T-helper 22 cell (primary cell): ENCODE measurements around the gene SGTA.

ENCODE experiments used
- DNase-seq: peaks from one replicate; pipeline ENCODE4 v3.0.0-alpha.2; 2020; ENCODE audit warnings: low read depth

Gene SGTA

DNA sequence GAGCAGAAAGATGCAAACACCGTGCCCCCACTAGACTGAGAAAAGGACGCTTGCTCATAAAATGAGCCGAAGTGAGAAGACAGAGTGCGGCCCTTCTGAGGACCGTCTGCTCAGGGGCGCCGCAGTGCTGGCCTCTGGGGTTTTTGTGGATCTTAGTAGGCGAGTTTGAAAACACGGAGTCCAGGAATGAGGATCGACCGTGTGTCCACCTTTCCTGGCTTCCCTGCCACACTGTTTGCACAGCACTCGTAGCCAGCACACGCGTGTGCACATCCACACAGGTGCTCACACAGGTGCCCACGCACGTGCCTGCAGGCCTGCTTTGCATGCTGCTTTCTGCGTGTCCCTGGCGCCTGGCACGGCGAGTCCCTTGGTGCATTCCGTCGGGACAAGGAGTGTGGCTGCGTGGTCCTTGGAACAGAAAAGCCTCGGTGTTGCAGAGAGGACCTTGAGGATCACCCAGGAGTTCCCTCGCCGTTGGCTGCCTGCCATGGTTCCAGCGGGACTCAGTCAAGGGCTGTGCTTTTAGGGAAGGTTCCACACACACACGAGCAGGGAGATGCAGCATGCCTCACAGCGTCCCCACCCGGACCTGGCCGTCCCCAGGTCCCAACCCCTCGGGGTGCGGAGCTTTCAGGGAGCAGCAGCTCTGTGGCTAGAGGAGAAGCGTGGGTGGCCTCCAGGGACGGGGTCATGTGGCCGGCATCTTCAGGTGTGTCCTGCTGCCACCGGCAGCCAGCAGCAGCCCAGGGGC is 26.5 kb upstream of the SGTA start:
- DNase-seq, result no peak

- DNase-seq, result no peak
Observed at GRCh38 chr19:2808129-2808941, 25.3 kb upstream of the SGTA start.

GRCh38 chr19:2807379-2808128 is 24.5 kb upstream of the SGTA start:
- DNase-seq, result no peak

GRCh38 chr19:2806736-2807378 is 23.8 kb upstream of the SGTA start:
- DNase-seq, result no peak

DNA sequence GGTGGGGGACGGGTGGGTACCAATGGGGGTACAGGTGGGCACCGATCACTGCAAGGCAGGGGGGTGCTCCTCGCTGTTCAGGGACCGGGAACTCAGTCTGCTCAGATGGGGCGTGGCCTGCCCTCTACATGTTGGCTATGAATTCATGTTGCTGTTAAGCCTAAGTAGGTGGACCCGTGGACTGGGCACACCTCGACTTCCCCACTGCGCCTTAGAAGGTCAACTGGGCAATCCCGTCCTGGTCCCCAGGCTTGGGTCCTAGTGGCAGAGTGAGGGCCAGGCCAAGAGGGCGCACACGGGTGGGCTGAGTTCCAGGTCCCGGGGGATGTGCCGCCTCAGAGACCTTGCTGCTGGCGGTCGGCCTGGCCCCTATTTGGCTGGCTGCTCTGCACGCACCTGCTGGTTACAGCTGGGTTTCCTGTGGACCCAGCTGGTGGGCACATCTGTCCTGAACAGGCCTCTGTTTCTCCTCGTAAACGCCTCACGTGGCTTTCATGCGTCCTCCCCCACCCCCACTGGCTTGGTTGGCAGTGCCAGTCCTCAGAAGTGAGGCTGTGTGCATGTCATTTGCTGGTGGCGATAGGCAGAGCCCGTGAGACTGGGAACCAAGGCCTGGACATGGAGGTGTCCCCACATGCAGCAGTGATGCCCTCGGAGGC is 23.0 kb upstream of the SGTA start:
- DNase-seq, result no peak

GRCh38 chr19:2805261-2805900 is 22.3 kb upstream of the SGTA start:
- no peak for DNase-seq

GRCh38 chr19:2804156-2805004 is 21.3 kb upstream of the SGTA start:
- no peak for DNase-seq

DNA sequence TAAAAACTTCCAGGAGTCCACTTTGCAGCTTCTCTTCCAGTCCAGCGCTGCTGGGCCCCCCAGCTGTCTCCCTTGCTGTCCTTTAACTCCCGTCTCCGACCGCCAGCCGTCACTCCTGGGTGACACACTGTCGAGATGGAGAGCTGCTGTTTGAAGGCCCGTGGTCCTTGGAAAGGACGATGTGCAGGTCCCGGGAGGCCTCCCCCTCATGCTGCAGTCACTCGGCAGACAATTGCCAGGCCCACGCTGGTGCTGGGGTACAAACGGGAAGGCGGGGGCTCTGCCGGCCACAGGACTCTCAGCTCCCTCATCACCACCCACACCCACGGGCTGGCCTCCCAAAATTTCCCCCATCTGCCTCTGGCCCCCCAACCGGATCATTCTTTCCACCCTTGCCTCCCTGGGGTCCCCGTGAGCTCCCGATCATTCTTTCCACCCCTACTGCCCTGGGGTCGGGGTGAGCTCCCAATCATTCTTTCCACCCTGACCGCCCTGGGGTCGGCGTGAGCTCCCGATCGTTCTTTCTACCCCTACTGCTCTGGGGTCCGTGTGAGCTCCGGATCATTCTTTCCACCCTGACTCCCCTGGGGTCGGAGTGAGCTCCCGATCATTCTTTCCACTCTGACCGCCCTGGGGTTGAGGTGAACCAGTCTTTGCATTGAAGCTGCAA is 20.5 kb upstream of the SGTA start:
- DNase-seq, result no peak

DNA sequence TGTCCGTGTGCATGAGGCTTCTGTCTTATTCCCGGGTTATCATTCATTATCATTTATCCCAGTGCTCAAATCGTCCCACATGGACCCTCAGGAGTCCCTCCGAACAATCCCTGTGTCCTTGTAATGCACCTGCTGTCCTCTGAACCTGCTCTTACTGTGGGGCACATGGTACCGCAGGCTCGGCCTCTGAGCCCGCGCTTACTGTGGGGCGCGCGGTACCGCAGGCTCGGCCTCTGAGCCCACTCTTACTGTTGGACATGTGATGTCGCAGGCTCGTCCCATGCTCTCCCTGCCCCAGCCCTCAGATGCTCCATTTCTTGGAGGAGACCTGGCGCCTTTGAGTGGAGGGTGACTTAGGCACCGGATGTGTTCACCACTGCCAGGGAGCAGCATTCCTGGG is 19.8 kb upstream of the SGTA start:
- DNase-seq, result no peak

GRCh38 chr19:2800506-2800905 is 17.4 kb upstream of the SGTA start:
- DNase-seq, result no peak

DNA sequence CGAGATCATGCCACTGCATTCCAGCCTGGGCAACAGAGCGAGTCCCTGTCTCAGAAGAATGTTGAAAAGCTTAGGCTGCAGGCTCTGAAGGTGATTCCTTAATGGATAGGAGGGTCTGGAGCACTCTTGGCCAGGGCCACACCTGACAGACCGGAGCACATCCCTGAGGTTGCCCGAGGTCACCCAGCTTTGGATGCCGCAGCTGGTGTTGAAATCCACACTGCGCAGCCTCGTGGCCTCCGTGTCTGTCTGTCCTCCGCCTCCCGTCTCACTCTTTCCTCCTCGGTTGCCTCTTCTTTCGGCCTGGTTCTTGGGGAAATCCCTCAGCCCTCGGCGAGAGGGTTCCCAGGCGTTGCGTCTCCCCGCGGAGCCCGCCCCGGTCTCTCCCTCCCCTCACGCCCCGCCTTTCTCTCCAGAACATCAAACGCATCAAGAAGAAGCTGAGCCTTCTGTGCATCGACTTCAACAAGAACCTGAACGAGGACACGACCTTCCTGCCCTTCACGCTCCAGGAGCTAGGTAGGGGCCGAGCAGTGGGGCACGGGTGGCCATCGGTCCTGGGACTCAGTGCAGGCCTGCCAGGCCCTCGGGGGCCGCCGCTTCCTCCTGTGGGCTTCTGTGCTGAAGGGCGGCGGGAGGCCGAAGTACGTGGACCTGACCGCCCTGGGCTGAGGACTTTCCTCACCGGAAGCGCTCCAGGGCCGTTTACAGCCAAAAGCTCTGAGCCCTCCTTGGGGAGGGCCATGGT is 16.4 kb upstream of the SGTA start:
- DNase-seq, result no peak

DNA sequence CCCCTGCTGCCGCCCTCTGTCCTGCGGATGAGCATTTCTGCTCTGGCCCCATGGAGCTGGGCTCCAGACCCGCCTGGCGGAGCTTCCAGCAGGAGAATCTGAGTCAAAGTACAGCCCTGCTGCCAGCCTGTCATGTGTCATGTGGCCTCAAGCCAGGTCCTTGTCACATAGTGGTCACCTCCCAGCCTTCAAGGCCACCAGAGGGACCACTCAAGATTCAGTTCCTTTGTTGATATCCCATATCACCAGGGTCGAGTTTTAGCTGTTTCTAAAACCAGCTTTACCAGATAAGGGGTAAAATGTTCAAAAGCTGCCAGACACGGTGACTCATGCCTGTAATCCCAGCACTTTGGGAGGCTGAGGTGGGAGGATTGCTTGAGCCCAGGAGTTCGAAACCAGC is 15.7 kb upstream of the SGTA start:
- no peak for DNase-seq

DNA sequence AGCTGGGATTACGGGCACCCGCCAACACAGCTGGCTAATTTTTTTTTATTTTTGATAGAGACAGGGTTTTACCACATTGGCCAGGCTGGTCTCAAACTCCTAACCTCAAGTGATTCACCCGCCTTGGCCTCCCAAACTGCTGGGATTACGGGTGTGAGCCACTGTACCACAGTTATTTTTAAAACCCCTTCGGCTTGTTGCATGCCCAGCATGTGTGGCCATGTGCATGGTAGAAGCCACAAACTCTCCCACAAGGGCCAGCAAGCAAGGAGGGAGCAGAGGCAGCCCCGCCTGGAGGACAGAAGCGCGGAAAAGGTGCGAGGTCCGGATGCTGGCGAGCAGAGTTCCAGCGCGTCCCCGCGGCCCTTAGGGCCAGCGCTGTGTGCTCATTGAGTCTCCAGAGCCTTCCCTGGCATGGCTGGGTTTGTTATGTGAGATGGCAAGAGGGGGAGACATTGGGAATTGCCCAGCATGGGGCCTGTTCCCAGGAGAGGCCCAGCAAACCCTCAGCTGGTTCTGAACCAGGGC is 15.1 kb upstream of the SGTA start:
- DNase-seq, result no peak

DNA sequence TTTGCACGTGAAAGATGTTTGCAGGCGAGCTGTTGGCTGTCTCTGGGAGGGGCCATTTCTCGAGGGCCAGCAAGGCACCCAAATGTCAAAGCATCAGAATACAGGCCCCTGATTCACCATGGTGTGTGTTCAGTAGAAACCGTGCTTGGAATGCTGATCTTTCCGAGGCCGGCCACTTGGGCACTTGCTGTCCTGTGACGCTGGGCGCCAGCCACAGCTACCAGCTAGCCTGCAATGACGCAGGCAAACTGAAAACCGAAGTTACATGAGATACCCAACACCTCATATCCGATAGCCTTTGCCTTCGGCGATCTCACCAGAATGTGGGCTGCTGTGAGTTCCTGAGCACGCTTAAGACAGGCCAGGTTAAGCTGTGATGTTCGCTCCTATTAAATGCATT is 14.2 kb upstream of the SGTA start:
- no peak for DNase-seq

DNA sequence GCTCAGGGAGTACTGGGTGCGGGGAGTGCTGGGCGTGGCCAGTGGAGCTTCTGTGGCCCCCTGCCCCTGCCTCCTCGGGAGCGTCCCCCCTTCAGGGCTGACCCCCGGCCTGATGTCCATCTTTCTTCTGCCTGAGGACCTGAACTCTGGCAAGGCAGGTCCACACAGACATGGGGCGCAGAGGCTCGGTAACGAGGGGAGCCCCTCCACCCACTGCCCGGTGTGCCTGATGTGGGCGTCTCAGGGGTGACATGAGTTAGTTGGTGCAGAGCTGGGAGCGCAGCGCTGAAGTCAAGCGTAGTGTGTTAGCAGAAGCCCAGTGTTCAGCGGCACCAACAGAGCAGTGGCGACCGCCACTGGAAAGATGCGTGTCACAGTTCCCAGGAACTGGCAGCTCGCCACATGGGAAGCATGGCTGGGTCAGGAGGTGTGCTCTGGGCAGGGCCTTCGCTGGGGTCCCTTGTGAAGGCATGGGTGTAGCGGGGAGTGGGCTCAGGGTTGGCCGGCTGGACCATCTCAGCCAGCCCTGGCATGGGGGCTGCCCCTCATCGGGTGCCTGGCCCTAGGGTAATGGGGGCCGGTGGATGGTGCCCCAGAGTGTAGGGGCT is 13.7 kb upstream of the SGTA start:
- DNase-seq, result no peak

DNA sequence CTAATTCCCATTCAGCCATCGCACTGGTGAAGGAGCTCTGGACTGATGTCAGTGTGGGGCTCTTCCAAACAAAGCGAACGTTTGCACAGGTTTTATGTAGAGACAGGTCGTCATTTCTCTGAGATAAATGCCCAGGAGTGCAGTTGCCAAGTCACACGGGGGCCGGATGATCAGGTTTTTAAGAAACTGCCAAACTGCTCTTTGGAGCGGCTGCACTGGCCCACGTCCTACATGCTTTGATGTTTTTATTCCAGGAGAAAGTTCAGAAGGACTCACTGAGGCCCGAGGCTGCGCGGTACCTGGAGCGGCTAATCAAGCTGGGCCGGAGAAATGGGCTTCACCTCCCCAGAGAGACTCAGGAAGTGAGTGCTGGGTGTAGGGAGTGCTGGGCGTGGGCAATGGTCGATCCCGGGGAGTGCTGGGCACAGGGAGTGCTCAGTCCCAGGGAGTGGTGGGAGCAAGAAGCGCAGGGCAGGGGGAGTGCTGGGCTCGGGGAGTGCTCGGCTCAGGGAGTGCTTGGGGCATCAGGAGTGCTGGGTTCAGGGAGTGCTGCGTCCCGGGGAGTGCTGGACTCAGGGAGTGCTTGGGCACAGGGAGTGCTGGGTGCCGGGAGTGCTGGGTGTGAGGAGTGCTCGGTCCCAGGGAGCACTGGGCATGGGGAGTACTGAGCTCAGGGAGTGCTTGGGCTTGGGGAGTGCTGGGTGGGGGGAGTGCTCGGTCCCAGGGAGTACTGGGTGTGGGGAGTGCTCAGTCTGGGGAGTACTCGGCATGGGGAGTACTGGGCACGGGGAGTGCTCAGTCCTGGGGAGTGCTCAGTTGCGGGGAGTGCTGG is 13.0 kb upstream of the SGTA start:
- DNase-seq, result no peak

DNA sequence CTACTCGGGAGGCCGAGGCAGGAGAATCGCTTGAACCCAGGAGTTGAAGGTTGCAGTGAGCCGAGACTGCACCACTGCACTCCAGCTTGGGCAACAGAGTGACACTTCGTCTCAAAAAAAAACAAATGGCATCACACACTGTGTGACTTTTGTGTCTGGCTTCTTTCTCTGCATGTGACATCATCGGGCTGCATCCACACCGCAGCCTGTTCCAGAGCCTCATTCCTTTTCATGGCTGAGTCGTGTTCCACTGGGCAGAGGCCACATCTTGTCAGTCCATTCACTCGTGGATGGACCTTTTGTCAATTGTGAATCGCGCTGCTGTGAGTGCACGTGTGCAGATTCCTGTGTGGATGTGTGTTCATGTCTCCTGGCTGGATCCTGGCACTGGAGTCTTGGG is 10.5 kb upstream of the SGTA start:
- DNase-seq, result no peak
